Kidney glomerular epithelial cell (primary cell): Measurements from ENCODE around the gene DIP2B.

Experiments used
- DNase-seq: peaks from one replicate; lab custom pipeline; 2025; lab: John Stamatoyannopoulos, UW

The DIP2B gene

GRCh38 chr12:50579757-50580267 is 75.0 kb downstream of the DIP2B start:
- DNase-seq: no peak

- no peak for DNase-seq
Measured at GRCh38 chr12:50580436-50580835, 75.7 kb downstream of the DIP2B start.

GRCh38 chr12:50581226-50582184 is 76.7 kb downstream of the DIP2B start:
- peak; percentile 9 for DNase-seq

- no peak for DNase-seq
Measured at GRCh38 chr12:50584135-50584534, 79.3 kb downstream of the DIP2B start.

GRCh38 chr12:50589650-50590435 is 85.1 kb downstream of the DIP2B start:
- no peak for DNase-seq

- DNase-seq: no peak
Measured at GRCh38 chr12:50590869-50591268, 86.1 kb downstream of the DIP2B start.

GRCh38 chr12:50595667-50596066 is 90.9 kb downstream of the DIP2B start:
- DNase-seq: no peak

- DNase-seq: peak; percentile 90
Measured at GRCh38 chr12:50597200-50598195, 92.7 kb downstream of the DIP2B start.

GRCh38 chr12:50598321-50598862 is 93.6 kb downstream of the DIP2B start:
- DNase-seq: no peak

GRCh38 chr12:50599366-50600095 is 94.7 kb downstream of the DIP2B start:
- DNase-seq: no peak

- no peak for DNase-seq
Measured at GRCh38 chr12:50600364-50600763, 95.6 kb downstream of the DIP2B start.

GRCh38 chr12:50603817-50604639 is 99.2 kb downstream of the DIP2B start:
- no peak for DNase-seq

- DNase-seq: no peak
Measured at GRCh38 chr12:50604640-50604920, 99.8 kb downstream of the DIP2B start.

GRCh38 chr12:50606675-50607375 is 102.0 kb downstream of the DIP2B start:
- no peak for DNase-seq

GRCh38 chr12:50609292-50609874 is 104.6 kb downstream of the DIP2B start:
- DNase-seq: no peak

GRCh38 chr12:50610171-50610570 is 105.4 kb downstream of the DIP2B start:
- no peak for DNase-seq

- no peak for DNase-seq
Measured at GRCh38 chr12:50611021-50611744, 106.4 kb downstream of the DIP2B start.

GRCh38 chr12:50612882-50613281 is 108.1 kb downstream of the DIP2B start:
- DNase-seq: no peak
